CD4-positive, alpha-beta T cell treated with Interleukin-10 for 1 hour (primary cell): ENCODE results near the gene METTL6.
"Not testable (repeated sequence)": the region's sequence is repeated elsewhere in the genome, so short reads cannot be mapped to it uniquely, and the experiment has no call there.

ENCODE experiments used
- DNase-seq: peaks from one replicate; pipeline ENCODE4 v3.0.0-alpha.2; 2020

The METTL6 gene, protein sequence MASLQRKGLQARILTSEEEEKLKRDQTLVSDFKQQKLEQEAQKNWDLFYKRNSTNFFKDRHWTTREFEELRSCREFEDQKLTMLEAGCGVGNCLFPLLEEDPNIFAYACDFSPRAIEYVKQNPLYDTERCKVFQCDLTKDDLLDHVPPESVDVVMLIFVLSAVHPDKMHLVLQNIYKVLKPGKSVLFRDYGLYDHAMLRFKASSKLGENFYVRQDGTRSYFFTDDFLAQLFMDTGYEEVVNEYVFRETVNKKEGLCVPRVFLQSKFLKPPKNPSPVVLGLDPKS

GRCh38 chr3:15427182-15427880 lies at the start of gene METTL6, which contains the start of gene EAF1:
Gene METTL6, minus strand, starts transcription at chr3:15427544. Its CDS starts 1,033 bp downstream, at chr3:15426511.
Gene EAF1, plus strand, starts transcription at chr3:15427598. Its CDS starts 182 bp downstream, at chr3:15427780.
- DNase-seq = peak; percentile 85

DNA sequence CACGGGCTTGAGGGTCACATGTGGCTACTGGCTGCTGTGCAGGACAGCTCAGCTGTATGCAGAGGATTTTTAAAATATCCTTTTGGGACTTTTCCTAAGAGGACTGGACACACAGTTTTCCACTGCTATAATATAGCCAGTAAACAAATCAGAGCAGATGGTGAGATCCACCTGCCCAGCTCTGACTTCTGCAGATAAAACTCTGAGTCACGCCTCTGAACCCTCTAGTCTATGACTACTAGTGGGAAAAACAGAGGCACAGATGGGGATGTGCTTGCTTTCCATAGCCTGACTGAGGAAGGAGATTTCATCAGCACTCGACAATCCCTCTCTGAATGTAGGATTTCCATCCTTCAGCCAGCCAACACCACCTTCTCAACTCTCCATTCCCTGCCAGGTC lies 49.0 kb upstream of the METTL6 start:
- no peak for DNase-seq

DNA sequence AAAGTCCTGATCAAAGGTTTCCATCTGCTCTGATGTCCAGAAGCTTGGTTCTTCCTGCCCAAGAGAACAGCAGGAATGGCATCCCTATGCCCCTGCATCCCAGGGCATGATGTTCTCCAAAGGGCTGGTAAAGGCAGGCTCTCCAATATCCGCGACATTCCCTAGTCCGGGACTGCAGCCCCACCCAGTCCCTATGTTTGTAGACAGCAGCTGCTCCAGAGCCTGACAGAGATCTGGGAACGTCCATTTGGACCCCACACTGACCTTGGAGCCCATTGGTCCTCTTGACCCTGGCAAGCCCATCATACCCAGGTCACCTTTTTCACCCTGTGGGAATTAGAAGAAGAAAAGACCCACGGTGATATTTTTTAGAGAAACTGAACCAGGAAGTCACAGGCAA lies 47.8 kb upstream of the METTL6 start:
- DNase-seq = no peak

GRCh38 chr3:15471861-15472260 lies 44.5 kb upstream of the METTL6 start:
- no peak for DNase-seq

DNA sequence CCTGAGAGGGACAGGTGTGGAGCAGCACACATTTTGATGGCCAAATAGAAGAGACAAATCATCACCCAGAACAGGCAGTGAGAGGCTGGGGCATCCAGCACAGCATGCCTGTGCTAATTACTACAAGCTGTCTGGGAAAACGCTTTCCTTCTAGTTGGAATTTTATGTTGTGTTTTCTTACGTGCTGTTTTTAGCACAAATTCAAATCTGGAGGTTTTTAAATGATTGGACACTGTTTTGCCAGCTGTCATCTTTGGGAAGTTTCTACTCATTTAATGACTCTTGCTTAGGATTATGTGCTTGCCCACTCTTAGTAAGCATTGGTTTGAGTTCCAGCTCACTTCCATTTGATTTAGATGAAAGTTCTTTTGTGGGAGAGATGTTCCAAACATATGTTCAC lies 43.5 kb upstream of the METTL6 start:
- no peak for DNase-seq

- DNase-seq = no peak
Measured at GRCh38 chr3:15470261-15470660, 42.9 kb upstream of the METTL6 start.

DNA sequence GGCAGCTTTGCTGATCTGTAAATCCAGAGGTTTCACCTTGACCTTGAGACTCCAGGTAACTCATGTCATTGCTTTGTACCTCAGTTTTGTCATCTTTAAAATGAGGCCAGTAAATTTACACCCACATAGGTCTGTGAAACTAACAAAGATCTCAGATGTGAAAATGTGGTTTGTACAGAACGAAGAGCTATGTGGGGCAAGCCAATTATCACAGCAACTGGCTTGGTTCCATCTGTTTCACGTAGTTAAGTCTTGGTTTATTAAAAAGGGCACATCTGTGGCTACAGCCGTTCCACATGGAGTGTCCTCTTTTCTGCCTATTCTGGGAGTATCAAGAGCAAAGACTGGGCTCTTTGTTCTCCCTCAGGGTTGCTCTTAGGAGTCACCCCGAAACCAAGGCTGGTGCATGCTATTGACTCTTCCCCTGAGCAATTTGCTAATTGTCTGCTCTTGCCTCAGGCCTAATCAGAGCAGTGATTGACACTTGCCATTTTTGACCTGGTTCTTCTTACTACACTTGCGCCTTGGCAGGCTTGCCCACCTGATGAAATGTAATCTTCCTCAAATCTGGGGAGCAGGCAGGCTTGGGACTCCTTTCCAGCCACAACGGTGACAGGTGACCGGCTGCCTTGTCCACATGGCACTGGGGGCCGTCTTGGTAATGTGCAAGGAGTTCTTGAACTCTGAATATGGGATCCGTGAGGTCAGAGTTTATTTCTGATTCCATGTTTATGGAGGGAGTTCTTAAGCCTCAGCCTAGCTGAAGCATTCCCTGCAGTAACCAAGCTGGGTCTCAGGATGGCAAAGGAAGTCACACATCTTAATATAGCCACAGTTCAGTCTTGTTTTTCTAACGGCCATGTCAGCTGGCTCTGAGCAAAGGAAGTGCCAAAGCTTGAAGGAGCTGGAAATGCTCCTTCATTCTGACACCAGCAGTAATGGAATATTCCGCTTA lies 40.2 kb upstream of the METTL6 start:
- DNase-seq = peak; percentile 6

GRCh38 chr3:15465876-15466585 lies 38.7 kb upstream of the METTL6 start:
- no peak for DNase-seq

DNA sequence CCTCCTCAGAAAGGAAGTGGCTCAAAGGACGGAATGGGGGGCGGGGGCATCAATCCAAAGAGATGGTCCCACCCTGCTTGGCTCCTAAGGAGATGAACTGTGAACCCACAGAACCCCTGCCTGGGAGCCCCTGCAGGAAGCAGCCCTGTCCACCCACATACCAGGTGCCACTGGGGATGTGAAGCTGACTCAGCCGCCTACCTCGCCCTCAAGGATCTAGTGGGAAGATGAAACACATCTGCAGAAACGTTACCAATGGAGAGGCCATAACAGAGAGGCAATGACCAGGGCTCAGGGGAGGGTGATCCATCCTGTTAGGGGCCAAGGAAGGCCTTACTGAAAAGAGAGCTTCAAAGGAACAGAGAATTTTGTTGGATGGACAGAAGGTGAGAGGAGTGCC lies 35.1 kb upstream of the METTL6 start:
- DNase-seq = no peak

DNA sequence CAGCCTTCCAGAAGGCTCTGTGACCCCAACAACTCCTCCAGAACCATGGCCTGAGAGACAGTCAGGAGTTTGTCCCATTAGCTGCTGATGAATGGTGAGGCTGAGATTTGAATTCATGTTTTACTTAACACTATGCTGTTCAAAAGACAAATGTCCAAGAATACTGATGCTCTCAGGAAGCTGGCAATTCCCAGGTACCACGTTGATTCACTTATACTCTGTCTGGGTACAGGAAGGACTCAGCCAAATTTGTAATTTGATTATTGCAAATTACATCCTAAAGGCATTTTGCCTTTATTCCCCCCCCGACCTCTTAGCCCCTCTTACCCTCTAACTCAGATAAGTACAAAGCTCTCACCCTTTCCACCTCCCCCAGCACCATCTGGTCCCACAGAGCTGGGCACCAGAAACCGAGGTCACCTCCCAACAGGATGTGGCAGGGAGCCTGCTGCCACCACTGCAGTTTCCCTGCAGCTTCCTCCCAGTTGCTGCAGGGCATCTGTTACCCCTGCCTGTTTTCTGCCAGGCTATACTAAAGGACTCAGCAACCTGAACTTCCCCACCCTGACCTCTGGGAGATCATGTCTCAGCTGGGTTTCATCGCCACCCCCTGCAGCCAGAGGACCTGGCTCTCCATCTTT lies 33.7 kb upstream of the METTL6 start:
- DNase-seq = peak; percentile 31

GRCh38 chr3:15458212-15458780 lies 31.0 kb upstream of the METTL6 start:
- no peak for DNase-seq

DNA sequence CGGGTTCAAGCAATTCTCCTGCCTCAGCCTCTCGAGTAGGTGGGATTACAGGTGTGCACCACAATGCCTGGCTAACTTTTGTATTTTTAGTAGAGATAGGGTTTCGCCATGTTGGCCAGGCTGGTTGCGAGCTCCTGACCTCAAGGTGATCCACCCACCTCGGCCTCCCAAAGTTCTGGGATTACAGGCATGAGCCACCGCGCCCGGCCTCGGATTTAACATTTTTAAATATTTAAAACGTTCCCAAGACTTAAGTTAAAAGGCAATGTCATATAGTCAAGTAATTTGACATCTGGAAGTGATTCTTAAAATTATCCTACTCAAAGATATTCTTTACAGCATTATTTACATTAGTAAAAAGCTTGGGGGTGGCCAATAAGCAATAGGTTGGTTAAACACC lies 29.6 kb upstream of the METTL6 start:
- not testable (repeated sequence) for DNase-seq

DNA sequence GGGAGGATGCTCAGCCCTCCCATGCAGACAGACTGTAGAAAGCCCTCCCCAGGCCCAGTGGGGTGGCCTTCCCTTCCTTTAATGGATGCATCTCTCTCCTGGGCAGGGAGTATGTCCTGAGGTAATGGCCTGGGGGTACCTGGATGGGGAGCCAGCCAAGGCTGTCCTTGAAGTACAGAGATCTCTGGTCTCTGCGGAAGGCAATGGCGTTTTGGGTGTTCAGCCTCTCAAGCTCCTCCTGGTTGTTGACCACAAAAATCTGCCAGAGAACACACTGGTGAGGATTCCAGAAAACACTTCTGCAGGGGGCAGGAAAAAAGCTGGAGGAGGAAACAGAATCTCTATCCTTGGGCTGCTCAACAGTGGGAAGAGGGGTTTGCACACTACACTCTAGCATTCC lies 29.0 kb upstream of the METTL6 start:
- no peak for DNase-seq

GRCh38 chr3:15455756-15456155 lies 28.4 kb upstream of the METTL6 start:
- DNase-seq = no peak

GRCh38 chr3:15454965-15455364 lies 27.6 kb upstream of the METTL6 start:
- DNase-seq = no peak

DNA sequence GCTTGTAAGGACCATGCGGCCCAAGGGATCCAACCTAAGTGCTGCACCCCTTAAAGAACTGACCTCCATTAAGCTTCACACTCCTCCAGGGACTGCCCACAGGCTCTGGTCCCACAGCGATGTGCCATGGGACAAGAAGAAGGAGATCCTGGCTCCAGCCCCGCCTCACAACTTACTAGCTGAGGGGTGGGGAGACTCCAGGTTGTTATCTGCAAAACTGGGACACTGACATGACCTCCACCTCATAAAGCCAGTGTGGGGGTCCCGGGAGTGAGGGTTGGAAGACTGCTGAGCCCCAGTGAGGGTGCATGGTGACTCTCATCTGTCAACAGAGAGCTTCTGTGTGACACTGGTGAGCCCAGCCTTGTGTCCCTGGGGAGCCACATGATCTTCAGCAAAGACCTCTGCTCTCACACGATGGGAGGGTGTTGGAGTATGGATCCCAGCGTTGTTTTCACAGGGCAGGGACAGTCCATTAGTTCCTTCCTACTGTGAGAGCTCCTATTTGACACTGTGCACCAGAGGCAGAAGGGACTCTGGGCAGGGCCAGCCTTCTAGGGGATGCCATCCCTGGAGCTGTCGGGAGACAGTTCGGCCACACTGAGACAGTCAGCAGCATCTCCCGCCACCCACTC lies 26.8 kb upstream of the METTL6 start:
- DNase-seq = no peak

DNA sequence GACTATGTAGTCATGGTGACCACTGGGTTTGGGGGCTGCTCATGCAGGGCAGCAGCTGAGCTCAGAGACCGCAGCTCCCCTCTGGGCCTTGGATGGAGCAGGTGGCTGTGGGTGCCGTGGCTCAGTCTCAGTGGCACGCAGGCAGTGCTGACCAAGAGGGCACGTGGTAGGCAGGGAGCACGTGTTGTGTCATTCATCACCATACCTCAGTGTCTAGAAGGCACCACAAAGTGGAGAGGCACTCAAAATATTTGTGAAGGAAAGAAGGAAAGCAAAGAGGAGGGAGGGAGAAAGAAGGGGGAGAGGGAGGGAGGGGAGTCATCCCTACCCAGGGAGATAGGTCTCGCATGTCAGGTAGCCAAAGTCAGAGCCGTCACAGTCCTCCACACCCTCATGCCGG lies 26.2 kb upstream of the METTL6 start:
- no peak for DNase-seq

GRCh38 chr3:15452961-15453360 lies 25.6 kb upstream of the METTL6 start:
- DNase-seq = no peak

DNA sequence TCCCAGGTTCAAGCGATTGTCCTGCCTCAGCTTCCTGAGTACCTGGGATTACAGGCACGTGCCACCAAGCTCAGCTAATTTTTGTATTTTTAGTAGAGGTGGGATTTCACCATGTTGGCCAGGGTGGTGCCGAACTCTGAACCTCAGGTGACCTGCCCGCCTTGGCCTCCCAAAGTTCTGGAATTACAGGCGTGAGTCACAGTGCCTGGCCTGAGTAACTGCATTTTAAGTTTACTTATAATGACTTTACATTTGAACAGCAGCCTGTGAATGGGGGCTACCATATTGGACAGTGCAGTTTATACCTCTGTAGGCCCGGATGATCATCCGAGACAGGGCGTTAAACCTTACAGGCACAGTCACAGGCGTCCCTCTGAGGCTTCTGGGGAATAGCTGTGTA lies 24.8 kb upstream of the METTL6 start:
- no peak for DNase-seq

GRCh38 chr3:15451216-15452113 lies 24.1 kb upstream of the METTL6 start:
- DNase-seq = no peak
